HepG2 (cell line): Measurements from ENCODE around the gene PELO. TPM values are rescaled to one million over a fixed set of nuclear protein-coding genes. Genes with fewer than 3 reads are reported as not detected.
A peak's percentile ranks its signal among the peaks of the same experiment; 100 is the strongest.

Source experiments
- ATAD3A ChIP-seq: sonication (generic); formaldehyde crosslinking; IDR thresholded peaks from 2 replicates; pipeline ENCODE4 v1.4.0; 2020; ENCODE audit warnings: missing genetic modification reagents
- CBX2 ChIP-seq, 2 experiments: fragments of 200-600 bp in 1 of 2; sonication (generic); formaldehyde crosslinking in 1 of 2; IDR thresholded peaks; 2 replicates each; pipeline versions ENCODE4 v1.7.0 to v1.8.1; 2018 to 2022; ENCODE audit warnings: low read depth in 2 of 2, low read length in 1 of 2, mild to moderate bottlenecking in 1 of 2, missing genetic modification reagents in 1 of 2
- EHMT2 ChIP-seq: fragments of 200-600 bp; sonication (generic); IDR thresholded peaks from 2 replicates; pipeline ENCODE4 v1.7.0; 2017; ENCODE audit warnings: antibody characterized with exemption, low read depth, low read length, borderline replicate concordance
- FLYWCH1 ChIP-seq: sonication (generic); formaldehyde crosslinking; IDR thresholded peaks from 2 replicates; pipeline ENCODE4 v1.8.1; 2023; ENCODE audit warnings: mild to moderate bottlenecking, missing genetic modification reagents
- FOSL2 ChIP-seq: sonication (generic); formaldehyde crosslinking; IDR thresholded peaks from 2 replicates; pipeline ENCODE4 v1.4.0; 2020; ENCODE audit warnings: missing genetic modification reagents
- HCFC1 ChIP-seq: fragments of 150-350 bp; IDR thresholded peaks from 2 replicates; pipeline ENCODE4 v1.6.1; 2014; ENCODE audit warnings: low read depth, low read length
- IRF2 ChIP-seq: IDR thresholded peaks from 2 replicates; pipeline ENCODE4 v1.6.1; 2018; ENCODE audit warnings: missing genetic modification reagents, missing compliant biosample characterization
- KLF9 ChIP-seq: IDR thresholded peaks from 2 replicates; pipeline ENCODE4 v1.6.1; 2016; ENCODE audit warnings: low read depth
- MTF2 ChIP-seq: sonication (generic); formaldehyde crosslinking; IDR thresholded peaks from 2 replicates; pipeline ENCODE4 v1.5.0; 2020; ENCODE audit warnings: missing genetic modification reagents, borderline replicate concordance
- MYNN ChIP-seq: sonication (generic); formaldehyde crosslinking; IDR thresholded peaks from 2 replicates; pipeline ENCODE4 v1.4.0; 2020; ENCODE audit warnings: mild to moderate bottlenecking, low read depth, missing genetic modification reagents
- PCBP2 ChIP-seq: fragments of 200-400 bp; formaldehyde crosslinking; optimal IDR thresholded peaks from 2 replicates; pipeline ENCODE3; 2018; ENCODE audit warnings: low read length, low read depth; ENCODE audit not compliant: poor library complexity, severe bottlenecking
- SALL1 ChIP-seq: sonication (generic); formaldehyde crosslinking; IDR thresholded peaks from 2 replicates; pipeline ENCODE4 v1.8.0; 2022; ENCODE audit warnings: mild to moderate bottlenecking, missing genetic modification reagents
- SRSF1 ChIP-seq: fragments of 200-400 bp; formaldehyde crosslinking; optimal IDR thresholded peaks from 2 replicates; pipeline ENCODE3; 2017; ENCODE audit warnings: mild to moderate bottlenecking, low read depth, low read length, moderate library complexity
- SRSF4 ChIP-seq: fragments of 200-400 bp; formaldehyde crosslinking; IDR thresholded peaks from one replicate; pipeline ENCODE4 v1.6.1; 2018; ENCODE audit warnings: mild to moderate bottlenecking, low read depth, low read length, moderate library complexity; ENCODE audit not compliant: poor library complexity, severe bottlenecking
- SUZ12 ChIP-seq: fragments of 150-350 bp; IDR thresholded peaks from 2 replicates; pipeline ENCODE4 v1.6.1; 2014; ENCODE audit warnings: low read depth, low read length
- TEAD2 ChIP-seq: sonication (generic); formaldehyde crosslinking; IDR thresholded peaks from 2 replicates; pipeline ENCODE4 v1.9.0; 2021; ENCODE audit warnings: missing genetic modification reagents
- THAP11 ChIP-seq: IDR thresholded peaks from 2 replicates; pipeline ENCODE4 v1.6.1; 2016; ENCODE audit warnings: missing biosample characterization, missing genetic modification reagents
- TMF1 ChIP-seq: sonication (generic); formaldehyde crosslinking; IDR thresholded peaks from 2 replicates; pipeline ENCODE4 v1.8.1; 2022; ENCODE audit warnings: low read depth, missing genetic modification reagents
- ZBTB42 ChIP-seq: sonication (generic); formaldehyde crosslinking; IDR thresholded peaks from 2 replicates; pipeline ENCODE4 v1.5.0; 2020; ENCODE audit warnings: mild to moderate bottlenecking, missing genetic modification reagents
- ZBTB7B ChIP-seq: sonication (generic); formaldehyde crosslinking; IDR thresholded peaks from 2 replicates; pipeline ENCODE4 v1.4.0; 2020; ENCODE audit warnings: missing genetic modification reagents
- ZNF3 ChIP-seq: IDR thresholded peaks from 2 replicates; pipeline ENCODE4 v1.7.0; 2017; ENCODE audit warnings: inconsistent platforms
- ZNF577 ChIP-seq: sonication (generic); formaldehyde crosslinking; IDR thresholded peaks from 2 replicates; pipeline ENCODE4 v1.4.0; 2020; ENCODE audit warnings: mild to moderate bottlenecking, low read depth, missing genetic modification reagents, borderline replicate concordance
- ZNF614 ChIP-seq: IDR thresholded peaks from 2 replicates; pipeline ENCODE4 v1.6.1; 2018; ENCODE audit warnings: missing biosample characterization, missing genetic modification reagents, inconsistent platforms, borderline replicate concordance
- ZNF644 ChIP-seq: IDR thresholded peaks from 2 replicates; pipeline ENCODE4 v1.6.1; 2016; ENCODE audit warnings: low read depth
- ZNF660 ChIP-seq: sonication (generic); formaldehyde crosslinking; IDR thresholded peaks from 2 replicates; pipeline ENCODE4 v1.5.1; 2020; ENCODE audit warnings: mild to moderate bottlenecking, low read depth, missing genetic modification reagents, borderline replicate concordance
- ZNF724P ChIP-seq: sonication (generic); formaldehyde crosslinking; IDR thresholded peaks from 2 replicates; pipeline ENCODE4 v1.8.0; 2022; ENCODE audit warnings: missing genetic modification reagents, borderline replicate concordance
- ZSCAN12 ChIP-seq: sonication (generic); formaldehyde crosslinking; IDR thresholded peaks from 2 replicates; pipeline ENCODE4 v1.9.0; 2021; ENCODE audit warnings: mild to moderate bottlenecking, missing genetic modification reagents
- polyA plus RNA-seq, 8 experiments: library from polyadenylated mRNA; depleted of rRNA in 3 of 8; stranded (reverse) in 7 of 8; unstranded in 1 of 8; fragments of >200 nt; fragmentation: Illumina TruSeq in 4 of 8; extraction: Trizol in 4 of 8; gene quantifications; 2 replicates each; pipeline versions ENCODE4 v1.2.1 to v1.2.3, GENCODE V29; 2011 to 2016; ENCODE audit warnings: low read depth in 4 of 8, missing spikeins in 1 of 8, mixed read lengths in 1 of 8; ENCODE audit not compliant: insufficient read depth in 1 of 8
- total RNA-seq, 5 experiments: library from RNA; depleted of rRNA; stranded (reverse); fragments of >200 nt; fragmentation: Illumina TruSeq; extraction: Trizol; gene quantifications; 2 replicates each; pipeline ENCODE4 v1.2.3, GENCODE V29; 2016; ENCODE audit warnings: low read depth in 1 of 5
- TF ChIP-seq, protein P1 (sequence below): sonication (generic); formaldehyde crosslinking; IDR thresholded peaks from 2 replicates; pipeline ENCODE4 v1.8.1; 2023; ENCODE audit warnings: mild to moderate bottlenecking, inconsistent platforms, moderate library complexity, missing genetic modification reagents, borderline replicate concordance
- TF ChIP-seq, protein P2 (sequence below): sonication (generic); formaldehyde crosslinking; IDR thresholded peaks from 2 replicates; pipeline ENCODE4 v1.4.0; 2020; ENCODE audit warnings: low read depth, mild to moderate bottlenecking, missing genetic modification reagents

PELO gene
- total and polyA plus RNA-seq, 2 of the 13 experiments (the other 11 are each of a cell fraction or from before 2014, with no cell fraction given) = 19.0 to 23.9 TPM

DNA sequence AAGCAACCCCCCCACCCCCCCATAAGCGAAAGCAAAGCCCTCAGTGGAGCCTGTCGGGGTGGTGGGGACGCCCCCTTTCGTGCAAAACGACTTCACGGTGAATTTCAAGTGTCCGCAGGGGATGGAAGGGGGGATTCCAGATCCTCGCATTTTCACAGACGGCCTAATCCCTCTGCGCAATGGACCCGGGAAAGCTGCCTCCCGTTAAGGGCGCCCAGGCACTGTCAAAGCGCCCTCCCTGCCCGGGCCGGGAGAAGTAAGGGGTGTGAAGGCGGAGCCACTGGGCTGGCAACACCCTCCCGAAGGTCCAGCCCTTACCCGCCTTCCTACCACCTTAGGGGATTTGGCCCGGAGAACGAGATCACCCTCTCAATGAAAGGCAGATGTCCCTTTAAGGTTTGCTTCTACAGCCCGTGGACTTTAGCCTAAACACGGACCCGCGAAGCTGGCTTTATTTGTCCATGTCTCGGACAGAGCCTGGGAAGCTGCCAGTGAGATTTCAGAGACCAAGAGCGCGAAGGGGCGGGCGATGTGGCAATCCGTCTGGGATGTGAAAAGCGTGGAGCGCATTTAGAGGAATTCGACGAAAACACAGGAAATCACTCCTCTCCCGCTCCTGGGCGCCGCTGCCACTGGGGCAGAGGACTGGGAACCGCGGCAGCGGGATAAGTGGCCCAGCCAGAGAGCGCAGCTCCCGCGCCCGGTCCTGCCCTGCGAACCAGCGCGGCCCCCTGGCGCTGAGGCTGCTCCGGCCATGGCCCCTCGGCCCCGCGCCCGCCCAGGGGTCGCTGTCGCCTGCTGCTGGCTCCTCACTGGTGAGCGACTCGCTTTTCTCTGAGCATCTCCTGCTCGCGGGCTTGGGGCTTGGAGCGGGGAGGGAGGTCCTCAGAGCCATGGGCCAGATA lies at the start of gene PELO, which contains the start of gene ITGA1 (continued):
- TF ChIP-seq ZNF724P (CRISPR knock-in tag) (peak; percentile 77; the same call in 1 of the 2 replicates), MTF2 (CRISPR knock-in tag) (peak; percentile 93), ZNF577 (CRISPR knock-in tag) (no peak), ZSCAN12 (no peak), ZBTB7B (CRISPR knock-in tag) (peak; percentile 86), ZBTB42 (CRISPR knock-in tag) (no peak), CBX2 (IDR thresholded peaks at IDR 0.05; ENCODE audit: low read depth, low read length) (no peak), CBX2 (CRISPR knock-in tag; IDR thresholded peaks at IDR 0.05; ENCODE audit: low read depth) (no peak), KLF9 (CRISPR knock-in tag) (no peak), ZNF3 (no peak), FLYWCH1 (CRISPR knock-in tag) (no peak), ZNF614 (CRISPR knock-in tag) (peak; percentile 57; the same call in 1 of the 2 replicates), ZNF644 (CRISPR knock-in tag) (no peak; the same call in 1 of the 2 replicates), EHMT2 (no peak), IRF2 (no peak; the same call in 1 of the 2 replicates), ZNF660 (CRISPR knock-in tag) (no peak), SRSF4 (no peak), PCBP2 (no peak), TMF1 (CRISPR knock-in tag) (peak; percentile 53; the same call in 1 of the 2 replicates), ATAD3A (no peak), TEAD2 (CRISPR knock-in tag) (no peak), MYNN (CRISPR knock-in tag) (no peak), HCFC1 (no peak), SUZ12 (no peak), SRSF1 (peak; percentile 73), THAP11 (CRISPR knock-in tag) (0 out of 2 replicates have a peak, but pooled peaks have one; percentile 14), FOSL2 (CRISPR knock-in tag) (peak; percentile 27; the same call in 1 of the 2 replicates), SALL1 (CRISPR knock-in tag) (peak; percentile 87)
- TF ChIP-seq, protein P1, sequence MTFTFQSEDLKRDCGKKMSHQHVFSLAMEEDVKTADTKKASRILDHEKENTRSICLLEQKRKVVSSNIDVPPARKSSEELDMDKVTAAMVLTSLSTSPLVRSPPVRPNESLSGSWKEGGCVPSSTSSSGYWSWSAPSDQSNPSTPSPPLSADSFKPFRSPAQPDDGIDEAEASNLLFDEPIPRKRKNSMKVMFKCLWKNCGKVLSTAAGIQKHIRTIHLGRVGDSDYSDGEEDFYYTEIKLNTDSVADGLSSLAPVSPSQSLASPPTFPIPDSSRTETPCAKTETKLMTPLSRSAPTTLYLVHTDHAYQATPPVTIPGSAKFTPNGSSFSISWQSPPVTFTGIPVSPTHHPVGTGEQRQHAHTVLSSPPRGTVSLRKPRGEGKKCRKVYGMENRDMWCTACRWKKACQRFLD (CRISPR knock-in tag) = peak; percentile 47; the same call in 1 of the 2 replicates
- TF ChIP-seq, protein P2, sequence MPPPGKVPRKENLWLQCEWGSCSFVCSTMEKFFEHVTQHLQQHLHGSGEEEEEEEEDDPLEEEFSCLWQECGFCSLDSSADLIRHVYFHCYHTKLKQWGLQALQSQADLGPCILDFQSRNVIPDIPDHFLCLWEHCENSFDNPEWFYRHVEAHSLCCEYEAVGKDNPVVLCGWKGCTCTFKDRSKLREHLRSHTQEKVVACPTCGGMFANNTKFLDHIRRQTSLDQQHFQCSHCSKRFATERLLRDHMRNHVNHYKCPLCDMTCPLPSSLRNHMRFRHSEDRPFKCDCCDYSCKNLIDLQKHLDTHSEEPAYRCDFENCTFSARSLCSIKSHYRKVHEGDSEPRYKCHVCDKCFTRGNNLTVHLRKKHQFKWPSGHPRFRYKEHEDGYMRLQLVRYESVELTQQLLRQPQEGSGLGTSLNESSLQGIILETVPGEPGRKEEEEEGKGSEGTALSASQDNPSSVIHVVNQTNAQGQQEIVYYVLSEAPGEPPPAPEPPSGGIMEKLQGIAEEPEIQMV (CRISPR knock-in tag) = no peak
